Smooth muscle cell (in vitro differentiated cells): ENCODE measurements around the gene DCANP1. TPM values are rescaled to one million over a fixed set of nuclear protein-coding genes. Genes with fewer than 3 reads are reported as not detected.

Experiments
- DNase-seq: peaks from one replicate; lab custom pipeline; 2025; ENCODE audit not compliant: unreplicated experiment; lab: John Stamatoyannopoulos, UW
- H2AFZ ChIP-seq: fragments of 200-600 bp; sonication (generic); 2 replicates; pipeline ENCODE4 v1.6.0; 2016; ENCODE audit warnings: antibody characterized with exemption, low read depth, mild to moderate bottlenecking
- H3F3A ChIP-seq: fragments of 200-600 bp; sonication (generic); 2 replicates; pipeline ENCODE4 v1.6.0; 2017; ENCODE audit warnings: antibody characterized with exemption, low read depth
- H3K27ac ChIP-seq: fragments of 200-600 bp; sonication (generic); 2 replicates; pipeline ENCODE4 v1.5.1; 2016; ENCODE audit warnings: low read depth, mild to moderate bottlenecking
- H3K27me3 ChIP-seq: fragments of 200-600 bp; sonication (generic); 2 replicates; pipeline ENCODE4 v1.6.1; 2016; ENCODE audit warnings: low read depth, mild to moderate bottlenecking
- H3K36me3 ChIP-seq: fragments of 200-600 bp; sonication (generic); 2 replicates; pipeline ENCODE4 v1.5.1; 2016; ENCODE audit warnings: low read depth
- H3K4me1 ChIP-seq: fragments of 200-600 bp; sonication (generic); 2 replicates; pipeline ENCODE4 v1.5.1; 2016; ENCODE audit warnings: low read depth
- H3K4me2 ChIP-seq: fragments of 200-600 bp; sonication (generic); 2 replicates; pipeline ENCODE4 v1.6.0; 2016; ENCODE audit warnings: mild to moderate bottlenecking
- H3K4me3 ChIP-seq: fragments of 200-600 bp; sonication (generic); 2 replicates; pipeline ENCODE4 v1.5.1; 2016; ENCODE audit warnings: mild to moderate bottlenecking
- H3K79me2 ChIP-seq: fragments of 200-600 bp; sonication (generic); 2 replicates; pipeline ENCODE4 v1.6.0; 2016; ENCODE audit warnings: low read depth, mild to moderate bottlenecking
- H3K9ac ChIP-seq: fragments of 200-600 bp; sonication (generic); 2 replicates; pipeline ENCODE4 v1.6.0; 2016; ENCODE audit warnings: low read depth
- H3K9me3 ChIP-seq: fragments of 200-600 bp; sonication (generic); replicated peaks from 2 replicates; pipeline ENCODE4 v1.5.1; 2016; ENCODE audit warnings: low read depth
- H4K20me1 ChIP-seq: fragments of 200-600 bp; sonication (generic); 2 replicates; pipeline ENCODE4 v1.6.0; 2016; ENCODE audit warnings: low read depth
- CTCF ChIP-seq: fragments of 200-600 bp; sonication (generic); IDR thresholded peaks from 2 replicates; pipeline ENCODE4 v1.5.1; 2017; ENCODE audit warnings: borderline replicate concordance, mild to moderate bottlenecking, antibody characterized with exemption; ENCODE audit not compliant: insufficient read depth, poor library complexity, severe bottlenecking
- WGBS: methylation state at CpG from one replicate; pipeline ENCODE4 v1.1.7; 2016; ENCODE audit warnings: low lambda C conversion rate; 5-methylcytosine and 5-hydroxymethylcytosine counted together
- polyA plus RNA-seq: library from polyadenylated mRNA; unstranded; fragments of >200 nt; fragmentation: Nextera tagmentation; extraction: Ambion mirVana; gene quantifications from 2 replicates; pipeline ENCODE4 v1.2.1, GENCODE V29; 2016
- total RNA-seq: library from RNA; depleted of rRNA; stranded (reverse); fragments of >200 nt; gene quantifications from 2 replicates; pipeline ENCODE4 v1.2.3, GENCODE V29; 2014

DCANP1 gene
- total and polyA plus RNA-seq, 2 experiments from 2014 or later, result not detected

DNA sequence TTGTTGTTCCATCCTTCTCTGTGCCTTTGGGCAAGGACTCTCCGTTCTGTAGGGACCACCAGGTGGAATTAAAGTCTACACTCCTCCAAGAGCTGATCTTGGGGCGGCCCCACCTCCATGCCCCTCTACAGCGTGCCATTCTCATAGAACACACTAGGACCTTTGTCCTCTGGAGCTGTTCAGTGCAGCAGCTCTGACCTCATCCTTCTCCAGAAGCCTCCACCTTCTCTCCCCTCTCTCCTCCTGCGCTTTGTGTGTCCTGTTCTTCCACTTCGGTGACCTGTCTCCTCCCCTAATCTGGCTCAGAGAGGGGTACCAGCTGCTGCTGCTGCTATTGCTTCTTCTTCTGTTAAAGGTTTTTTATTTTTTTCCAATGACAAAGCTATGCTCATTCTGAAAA, 46.3 kb downstream of the DCANP1 start:
- peak overlapping the region; percentile 93 for H3K4me2 ChIP-seq
- peak overlapping the region; percentile 27 for H3K27ac ChIP-seq
- H3K27me3 ChIP-seq, result no peaks in the 10 kb centered on the region
- no peak for DNase-seq
- WGBS, result 31% methylated on average over 5 of the region's 5 CpGs
- H2AFZ ChIP-seq, result peak overlapping the region; percentile 87
- peaks cover 31% of the 10 kb centered on the region for H3K4me1 ChIP-seq
- no peaks in the 10 kb centered on the region for H3F3A ChIP-seq
- no peak overlapping the region for H3K4me3 ChIP-seq
- no peak for TF ChIP-seq CTCF
- H3K79me2 ChIP-seq, result peaks cover 50% of the 10 kb centered on the region
- H3K9me3 ChIP-seq, result no peaks in the 10 kb centered on the region
- H3K9ac ChIP-seq, result peak overlapping the region; percentile 18
- H3K36me3 ChIP-seq, result no peaks in the 10 kb centered on the region
- H4K20me1 ChIP-seq, result peaks cover 25% of the 10 kb centered on the region

GRCh38 chr5:135399794-135400542, 47.2 kb downstream of the DCANP1 start:
- H3F3A ChIP-seq, result peaks cover 2% of the 10 kb centered on the region
- no peaks in the 10 kb centered on the region for H3K36me3 ChIP-seq
- H3K9me3 ChIP-seq, result no peaks in the 10 kb centered on the region
- H2AFZ ChIP-seq, result peak overlapping the region; percentile 87
- peak overlapping the region; percentile 95 for H3K9ac ChIP-seq
- DNase-seq, result no peak
- peaks cover 59% of the 10 kb centered on the region for H3K79me2 ChIP-seq
- peak overlapping the region; percentile 96 for H3K27ac ChIP-seq
- H3K4me2 ChIP-seq, result peak overlapping the region; percentile 93
- no peak for TF ChIP-seq CTCF
- peaks cover 34% of the 10 kb centered on the region for H4K20me1 ChIP-seq
- peak overlapping the region; percentile 80 for H3K4me3 ChIP-seq
- H3K4me1 ChIP-seq, result peaks cover 31% of the 10 kb centered on the region
- no peaks in the 10 kb centered on the region for H3K27me3 ChIP-seq
- 9% methylated on average over 25 of the region's 25 CpGs for WGBS

GRCh38 chr5:135398855-135399793, 48.0 kb downstream of the DCANP1 start, which contains the start of gene MACROH2A1:
Gene MACROH2A1, minus strand, starts transcription at chr5:135399231. Its CDS starts 10,138 bp downstream, at chr5:135389093.
- Histone ChIP-seq H3K36me3 (no peaks in the 10 kb centered on the region), H3K79me2 (peaks cover 67% of the 10 kb centered on the region), H3K27me3 (no peaks in the 10 kb centered on the region), H3K9me3 (no peaks in the 10 kb centered on the region), H2AFZ (peak within 1 kb of the TSS; percentile 87), H3K4me2 (peak within 1 kb of the TSS; percentile 93), H4K20me1 (peaks cover 42% of the 10 kb centered on the region), H3K4me3 (peak within 1 kb of the TSS; percentile 80), H3K4me1 (peaks cover 36% of the 10 kb centered on the region), H3F3A (peaks cover 9% of the 10 kb centered on the region), H3K9ac (peak within 1 kb of the TSS; percentile 95), H3K27ac (peak within 1 kb of the TSS; percentile 96)
- no peak for TF ChIP-seq CTCF
- DNase-seq, result peak; percentile 48
- WGBS, result under 1% methylated on average over 82 of the region's 109 CpGs
